ENCODE data around the gene FHL2.

FHL2 gene

DNA sequence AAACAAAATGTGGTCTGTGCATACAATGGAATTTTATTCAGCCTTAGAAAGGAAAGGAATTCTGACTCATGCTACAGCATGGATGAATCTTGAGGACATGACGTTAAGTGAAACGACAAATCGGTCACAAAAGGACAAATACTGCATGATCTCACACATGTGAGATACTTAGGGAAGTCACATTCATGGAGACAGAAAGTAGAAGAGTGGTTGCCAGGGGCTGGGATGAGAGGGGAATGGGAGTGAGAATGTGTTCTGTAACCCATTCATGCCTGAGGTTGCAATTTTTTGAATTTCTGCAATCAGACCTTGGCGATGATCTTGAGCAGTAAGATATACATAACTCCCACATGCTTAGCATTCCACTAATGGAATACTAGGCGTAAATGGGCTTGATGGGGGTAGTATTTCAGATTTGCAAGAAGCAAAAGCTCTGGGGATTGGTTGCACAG, 22.0 kb downstream of the FHL2 start:
- H3K36me3 ChIP-seq (ENCODE audit: insufficient read depth, low read length): no peaks in the 10 kb centered on the region
- no peak overlapping the region for H3K4me3 ChIP-seq (ENCODE audit: low read length)
- H2AFZ ChIP-seq (ENCODE audit: low read depth, low read length): no peak overlapping the region
- H3K9me3 ChIP-seq (ENCODE audit: low read length): no peaks in the 10 kb centered on the region
- peaks cover 8% of the 10 kb centered on the region for H3K4me1 ChIP-seq (ENCODE audit: insufficient read depth, low read length)
- H3K27me3 ChIP-seq (ENCODE audit: insufficient read depth, low read length): no peaks in the 10 kb centered on the region

GRCh38 chr2:105376010-105376409, 22.8 kb downstream of the FHL2 start:
- Histone ChIP-seq H3K27me3 (ENCODE audit: insufficient read depth, low read length) (no peaks in the 10 kb centered on the region), H3K36me3 (ENCODE audit: insufficient read depth, low read length) (no peaks in the 10 kb centered on the region), H3K9me3 (ENCODE audit: low read length) (no peaks in the 10 kb centered on the region), H3K4me1 (ENCODE audit: insufficient read depth, low read length) (peaks cover 14% of the 10 kb centered on the region), H3K4me3 (ENCODE audit: low read length) (no peak overlapping the region), H2AFZ (ENCODE audit: low read depth, low read length) (no peak overlapping the region)

GRCh38 chr2:105375001-105375561, 23.8 kb downstream of the FHL2 start:
- Histone ChIP-seq H3K9me3 (ENCODE audit: low read length) (no peaks in the 10 kb centered on the region), H3K27me3 (ENCODE audit: insufficient read depth, low read length) (no peaks in the 10 kb centered on the region), H3K4me1 (ENCODE audit: insufficient read depth, low read length) (peaks cover 14% of the 10 kb centered on the region), H3K4me3 (ENCODE audit: low read length) (no peak overlapping the region), H2AFZ (ENCODE audit: low read depth, low read length) (no peak overlapping the region), H3K36me3 (ENCODE audit: insufficient read depth, low read length) (no peaks in the 10 kb centered on the region)

DNA sequence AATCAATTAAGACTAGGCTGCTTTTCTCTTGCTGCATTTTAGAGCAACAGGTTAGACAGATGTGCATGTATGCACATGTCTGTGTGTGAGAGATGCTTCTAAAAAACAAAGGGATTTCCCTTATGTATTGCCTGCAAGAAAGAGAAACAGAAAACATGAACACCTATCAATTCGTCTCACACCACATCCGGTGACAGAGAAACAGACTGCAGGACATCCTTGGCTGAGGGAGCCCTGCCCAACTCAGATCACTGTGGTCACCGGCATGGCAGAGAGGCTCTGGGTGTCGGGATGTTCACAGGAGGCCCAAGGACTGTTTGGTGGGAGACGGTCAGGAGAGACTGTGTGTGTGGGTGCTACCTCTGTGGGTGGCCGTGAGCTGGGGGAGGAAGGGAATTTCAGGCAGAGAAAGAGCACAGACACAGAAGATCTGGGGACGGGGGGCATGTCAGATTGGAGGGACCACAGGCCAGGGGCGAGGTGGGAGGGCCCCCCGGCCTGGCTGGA, 24.9 kb downstream of the FHL2 start:
- H3K4me3 ChIP-seq (ENCODE audit: low read length): no peak overlapping the region
- peaks cover 14% of the 10 kb centered on the region for H3K4me1 ChIP-seq (ENCODE audit: insufficient read depth, low read length)
- H3K36me3 ChIP-seq (ENCODE audit: insufficient read depth, low read length): no peaks in the 10 kb centered on the region
- H3K9me3 ChIP-seq (ENCODE audit: low read length): no peaks in the 10 kb centered on the region
- no peak overlapping the region for H2AFZ ChIP-seq (ENCODE audit: low read depth, low read length)
- H3K27me3 ChIP-seq (ENCODE audit: insufficient read depth, low read length): no peaks in the 10 kb centered on the region

GRCh38 chr2:105373344-105373781, 25.5 kb downstream of the FHL2 start:
- Histone ChIP-seq H3K4me3 (ENCODE audit: low read length) (no peak overlapping the region), H2AFZ (ENCODE audit: low read depth, low read length) (no peak overlapping the region), H3K36me3 (ENCODE audit: insufficient read depth, low read length) (no peaks in the 10 kb centered on the region), H3K4me1 (ENCODE audit: insufficient read depth, low read length) (peaks cover 14% of the 10 kb centered on the region), H3K27me3 (ENCODE audit: insufficient read depth, low read length) (no peaks in the 10 kb centered on the region), H3K9me3 (ENCODE audit: low read length) (no peaks in the 10 kb centered on the region)

DNA sequence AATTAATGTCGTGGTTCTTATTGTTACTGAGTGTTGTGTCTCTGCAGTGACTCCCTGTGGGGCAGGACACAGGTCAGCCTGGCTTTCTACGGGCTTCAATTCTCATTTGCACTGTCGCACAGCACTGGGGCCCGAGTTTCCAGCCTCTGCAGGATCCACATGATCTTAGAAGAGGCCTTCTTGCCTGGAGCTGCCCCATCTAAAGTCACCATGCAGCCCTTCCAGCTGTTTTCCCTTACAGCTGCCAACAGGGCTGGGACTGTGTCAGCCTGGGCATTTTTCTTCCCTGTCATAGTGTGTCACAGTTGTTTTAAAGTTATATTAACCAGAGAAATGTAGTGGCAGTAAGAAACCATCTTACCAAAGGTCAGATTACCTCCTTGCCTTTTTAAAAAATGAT, 27.0 kb downstream of the FHL2 start:
- no peaks in the 10 kb centered on the region for H3K27me3 ChIP-seq (ENCODE audit: insufficient read depth, low read length)
- no peaks in the 10 kb centered on the region for H3K9me3 ChIP-seq (ENCODE audit: low read length)
- no peak overlapping the region for H3K4me3 ChIP-seq (ENCODE audit: low read length)
- no peaks in the 10 kb centered on the region for H3K36me3 ChIP-seq (ENCODE audit: insufficient read depth, low read length)
- peaks cover 11% of the 10 kb centered on the region for H3K4me1 ChIP-seq (ENCODE audit: insufficient read depth, low read length)
- H2AFZ ChIP-seq (ENCODE audit: low read depth, low read length): no peak overlapping the region

- H3K4me3 ChIP-seq (ENCODE audit: low read length): no peak overlapping the region
- no peaks in the 10 kb centered on the region for H3K9me3 ChIP-seq (ENCODE audit: low read length)
- peaks cover 8% of the 10 kb centered on the region for H3K4me1 ChIP-seq (ENCODE audit: insufficient read depth, low read length)
- no peak overlapping the region for H2AFZ ChIP-seq (ENCODE audit: low read depth, low read length)
- no peaks in the 10 kb centered on the region for H3K36me3 ChIP-seq (ENCODE audit: insufficient read depth, low read length)
- H3K27me3 ChIP-seq (ENCODE audit: insufficient read depth, low read length): no peaks in the 10 kb centered on the region
Measured at GRCh38 chr2:105371156-105371555, 27.7 kb downstream of the FHL2 start.

DNA sequence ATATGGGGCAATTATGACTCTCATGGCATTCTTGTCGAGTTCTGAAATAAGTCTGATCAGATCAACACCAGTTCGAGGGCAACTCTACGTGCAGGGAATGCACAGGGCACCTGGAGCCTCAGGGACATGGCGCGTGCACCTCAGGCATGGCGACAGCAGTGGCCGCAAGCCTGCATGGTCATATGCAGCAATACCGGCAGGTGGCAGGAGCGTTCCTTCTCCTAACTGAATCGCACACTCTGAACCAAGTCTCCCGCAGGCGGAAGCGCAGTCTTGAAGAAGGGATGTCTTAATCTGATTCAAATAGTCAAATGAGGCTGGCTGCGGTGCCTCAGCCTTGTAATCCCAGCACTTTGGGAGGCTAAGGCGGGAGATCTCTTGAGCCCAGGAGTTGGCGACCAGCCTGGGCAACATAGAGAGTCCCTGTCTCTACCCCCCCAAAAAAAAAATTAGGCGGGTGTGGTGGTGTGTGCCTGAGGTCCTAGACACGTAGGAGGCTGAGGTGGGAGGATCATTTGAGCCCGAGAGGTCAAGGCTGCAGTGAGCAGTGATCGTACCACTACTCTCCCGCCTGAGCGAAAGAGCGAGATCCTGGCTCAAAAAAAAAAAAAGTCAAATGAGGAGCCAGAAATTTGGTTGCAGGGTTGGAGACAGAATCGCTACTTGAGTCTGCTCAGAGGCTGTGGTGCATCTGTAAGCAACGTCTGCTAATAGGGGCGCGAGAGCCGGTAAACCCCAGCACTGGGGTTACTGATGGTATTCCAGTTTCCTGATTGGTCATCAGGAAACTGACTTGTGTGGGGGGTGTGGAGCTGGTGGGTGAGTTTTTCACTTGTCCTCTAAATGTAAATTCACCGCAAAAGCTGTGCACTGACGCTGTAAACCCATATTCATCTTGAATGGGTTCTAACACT, 28.8 kb downstream of the FHL2 start:
- no peaks in the 10 kb centered on the region for H3K36me3 ChIP-seq (ENCODE audit: insufficient read depth, low read length)
- H3K27me3 ChIP-seq (ENCODE audit: insufficient read depth, low read length): no peaks in the 10 kb centered on the region
- H3K9me3 ChIP-seq (ENCODE audit: low read length): no peaks in the 10 kb centered on the region
- no peak overlapping the region for H3K4me3 ChIP-seq (ENCODE audit: low read length)
- no peak overlapping the region for H2AFZ ChIP-seq (ENCODE audit: low read depth, low read length)
- H3K4me1 ChIP-seq (ENCODE audit: insufficient read depth, low read length): peaks cover 8% of the 10 kb centered on the region

GRCh38 chr2:105368759-105369408, 30.0 kb downstream of the FHL2 start:
- Histone ChIP-seq H2AFZ (ENCODE audit: low read depth, low read length) (no peak overlapping the region), H3K4me1 (ENCODE audit: insufficient read depth, low read length) (peaks cover 8% of the 10 kb centered on the region), H3K4me3 (ENCODE audit: low read length) (no peak overlapping the region), H3K27me3 (ENCODE audit: insufficient read depth, low read length) (no peaks in the 10 kb centered on the region), H3K36me3 (ENCODE audit: insufficient read depth, low read length) (no peaks in the 10 kb centered on the region), H3K9me3 (ENCODE audit: low read length) (no peaks in the 10 kb centered on the region)

- Histone ChIP-seq H3K27me3 (ENCODE audit: insufficient read depth, low read length) (no peaks in the 10 kb centered on the region), H3K36me3 (ENCODE audit: insufficient read depth, low read length) (peaks cover 19% of the 10 kb centered on the region), H2AFZ (ENCODE audit: low read depth, low read length) (no peak overlapping the region), H3K4me1 (ENCODE audit: insufficient read depth, low read length) (no peaks in the 10 kb centered on the region), H3K4me3 (ENCODE audit: low read length) (no peak overlapping the region), H3K9me3 (ENCODE audit: low read length) (no peaks in the 10 kb centered on the region)
Measured at GRCh38 chr2:105365206-105365605, 33.6 kb downstream of the FHL2 start.

- Histone ChIP-seq H3K4me1 (ENCODE audit: insufficient read depth, low read length) (no peaks in the 10 kb centered on the region), H3K9me3 (ENCODE audit: low read length) (no peaks in the 10 kb centered on the region), H3K36me3 (ENCODE audit: insufficient read depth, low read length) (peaks cover 21% of the 10 kb centered on the region), H2AFZ (ENCODE audit: low read depth, low read length) (no peak overlapping the region), H3K27me3 (ENCODE audit: insufficient read depth, low read length) (no peaks in the 10 kb centered on the region), H3K4me3 (ENCODE audit: low read length) (no peak overlapping the region)
Measured at GRCh38 chr2:105364436-105365139, 34.3 kb downstream of the FHL2 start.

DNA sequence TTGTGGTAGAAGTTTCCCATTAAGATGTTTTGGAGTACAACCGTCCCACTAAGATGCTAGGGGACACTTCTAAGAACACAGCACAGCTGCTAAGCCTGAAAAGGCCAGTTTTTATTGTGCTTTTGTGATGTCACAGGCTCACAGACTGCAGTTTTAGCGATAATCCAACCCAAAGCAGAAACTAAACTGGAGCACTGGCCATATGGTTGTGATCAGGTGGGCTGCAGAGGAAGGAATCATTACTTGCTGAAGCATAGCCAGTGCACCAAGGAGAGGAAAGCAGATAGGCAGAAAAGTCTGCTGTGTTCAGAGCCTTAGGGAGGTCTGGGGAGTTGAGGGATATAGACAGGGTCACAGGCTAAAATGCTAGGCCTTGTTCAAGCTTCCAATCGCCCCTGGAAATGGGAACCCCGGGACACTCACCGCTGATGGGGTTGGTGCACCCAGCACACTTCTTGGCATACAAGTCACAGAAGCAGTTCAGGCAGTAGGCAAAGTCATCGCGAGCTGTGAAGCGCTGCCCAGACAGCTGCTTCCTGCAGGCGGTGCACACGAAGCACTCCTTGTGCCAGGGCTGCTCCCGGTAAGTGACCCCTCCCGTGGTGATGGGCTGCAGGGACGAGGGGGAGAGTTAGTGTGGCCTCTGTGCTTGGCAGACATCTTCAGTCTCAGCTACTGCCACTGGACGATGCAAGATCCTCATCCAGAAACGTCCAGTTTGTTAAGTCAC, 35.8 kb downstream of the FHL2 start:
- Histone ChIP-seq H3K4me1 (ENCODE audit: insufficient read depth, low read length) (no peaks in the 10 kb centered on the region), H3K4me3 (ENCODE audit: low read length) (no peak overlapping the region), H3K9me3 (ENCODE audit: low read length) (no peaks in the 10 kb centered on the region), H3K27me3 (ENCODE audit: insufficient read depth, low read length) (no peaks in the 10 kb centered on the region), H2AFZ (ENCODE audit: low read depth, low read length) (no peak overlapping the region), H3K36me3 (ENCODE audit: insufficient read depth, low read length) (peaks cover 34% of the 10 kb centered on the region)

Measured in neuron (in vitro differentiated cells).